A549 (cell line): ENCODE results near the gene MAGEA9B. TPM values are rescaled to one million over a fixed set of nuclear protein-coding genes. Genes with fewer than 3 reads are reported as not detected.

Source experiments
- ATAC-seq, 2 experiments: fragments of 200-7000 bp in 1 of 2; fragments of >200 bp in 1 of 2; cut with Nextera tagmentation in 1 of 2; cut with Tn5 transposase in 1 of 2; 3 replicates each; pipeline versions ENCODE4 v1.8.0 to v1.9.1; 2018 to 2020; ENCODE audit warnings: mild to moderate bottlenecking in 1 of 2, moderate library complexity in 1 of 2
- CTCF ChIA-PET: fragments of 300-600 bp; sonication (Branson Sonifier 250); formaldehyde crosslinking; extraction: SDS; loops from one replicate; lab custom pipeline; 2021; ENCODE audit warnings: antibody characterized with exemption, inconsistent platforms; lab: Yijun Ruan, JAX
- POLR2A ChIA-PET: fragments of 350-600 bp; formaldehyde crosslinking; extraction: SDS; loops from one replicate; lab custom pipeline; 2021; ENCODE audit warnings: antibody characterized with exemption, inconsistent platforms; lab: Yijun Ruan, JAX
- DNase-seq, 2 experiments: peaks; one replicate each; pipeline versions ENCODE4 v3.0.0 to v3.0.0-alpha.2; 2011 to 2016; ENCODE audit warnings: low read depth in 1 of 2, low spot score in 1 of 2
- FAIRE-seq: peaks from 2 replicates; lab custom pipeline; 2011; peaks lifted over from hg19 to GRCh38; lab: Jason Lieb, UNC
- H3K27ac ChIP-seq, 2 experiments: fragments of >200 bp; sonication (Bioruptor Twin); formaldehyde crosslinking; 3 replicates each; pipeline ENCODE4 v1.5.1; 2016 to 2017
- H3K4me1 ChIP-seq: fragments of >200 bp; sonication (Bioruptor Twin); formaldehyde crosslinking; 3 replicates; pipeline ENCODE4 v1.6.1; 2016
- H3K4me2 ChIP-seq: fragments of >200 bp; sonication (Bioruptor Twin); formaldehyde crosslinking; 3 replicates; pipeline ENCODE4 v1.6.1; 2016
- H3K4me3 ChIP-seq: fragments of >200 bp; sonication (Bioruptor Twin); formaldehyde crosslinking; 3 replicates; pipeline ENCODE4 v1.5.1; 2016
- H3K9me3 ChIP-seq: fragments of >200 bp; sonication (Bioruptor Twin); formaldehyde crosslinking; 3 replicates; pipeline ENCODE4 v1.6.1; 2016
- BHLHE40 ChIP-seq: IDR thresholded peaks from 2 replicates; pipeline ENCODE4 v1.6.1; 2012; ENCODE audit warnings: low read depth, low read length, inconsistent platforms
- CBX8 ChIP-seq: fragments of 200-600 bp; sonication (generic); IDR thresholded peaks from 2 replicates; pipeline ENCODE4 v1.6.1; 2016
- CHD4 ChIP-seq: fragments of 200-600 bp; sonication (generic); IDR thresholded peaks from 2 replicates; pipeline ENCODE4 v1.6.1; 2016; ENCODE audit warnings: antibody characterized with exemption, mild to moderate bottlenecking, borderline replicate concordance
- E2F6 ChIP-seq: IDR thresholded peaks from 2 replicates; pipeline ENCODE4 v1.6.1; 2012; ENCODE audit warnings: low read depth, borderline replicate concordance
- EHF ChIP-seq: fragments of 250-450 bp; sonication (Bioruptor Pico); IDR thresholded peaks from 2 replicates; pipeline ENCODE4 v1.5.0; 2020; ENCODE audit warnings: mild to moderate bottlenecking
- EHMT2 ChIP-seq: fragments of 200-600 bp; sonication (generic); IDR thresholded peaks from 2 replicates; pipeline ENCODE4 v1.6.1; 2016; ENCODE audit warnings: antibody characterized with exemption, low read depth, mild to moderate bottlenecking, moderate library complexity
- ELK1 ChIP-seq: fragments of 150-350 bp; IDR thresholded peaks from 2 replicates; pipeline ENCODE4 v1.6.1; 2014; ENCODE audit warnings: low read depth, mild to moderate bottlenecking, low read length
- EP300 ChIP-seq, 2 experiments: fragments of >200 bp; sonication (Bioruptor Twin); formaldehyde crosslinking; IDR thresholded peaks; 2 replicates in 1 of 2; 3 replicates in 1 of 2; pipeline ENCODE4 v1.6.1; 2016 to 2017
- ESRRA ChIP-seq: fragments of 150-350 bp; IDR thresholded peaks from 2 replicates; pipeline ENCODE4 v1.6.1; 2014; ENCODE audit warnings: mild to moderate bottlenecking, low read length, borderline replicate concordance
- FOSB ChIP-seq: fragments of 250-450 bp; sonication (Bioruptor Pico); IDR thresholded peaks from 2 replicates; pipeline ENCODE4 v1.5.0; 2020; ENCODE audit warnings: mild to moderate bottlenecking, moderate library complexity
- FOSL2 ChIP-seq, 2 experiments: fragments of 450-650 bp in 1 of 2; fragments of >200 bp in 1 of 2; sonication (Bioruptor Twin) in 1 of 2; formaldehyde crosslinking; IDR thresholded peaks; 2 replicates each; pipeline versions ENCODE4 v1.5.0 to v1.6.1; 2016 to 2020; ENCODE audit warnings: mild to moderate bottlenecking in 1 of 2, moderate library complexity in 1 of 2
- FOXS1 ChIP-seq: fragments of 250-450 bp; sonication (Bioruptor Pico); IDR thresholded peaks from 2 replicates; pipeline ENCODE4 v1.5.0; 2020; ENCODE audit warnings: mild to moderate bottlenecking, moderate library complexity
- GATA3 ChIP-seq: IDR thresholded peaks from 2 replicates; pipeline ENCODE4 v1.6.1; 2012; ENCODE audit warnings: borderline replicate concordance
- HEYL ChIP-seq: fragments of 250-450 bp; sonication (Bioruptor Pico); IDR thresholded peaks from 2 replicates; pipeline ENCODE4 v1.8.0; 2021; ENCODE audit warnings: mild to moderate bottlenecking, moderate library complexity
- HOXB5 ChIP-seq: fragments of 250-450 bp; sonication (Bioruptor Pico); IDR thresholded peaks from 2 replicates; pipeline ENCODE4 v1.5.0; 2020; ENCODE audit warnings: mild to moderate bottlenecking, moderate library complexity
- JUN ChIP-seq, 2 experiments: fragments of >200 bp; sonication (Bioruptor Twin); formaldehyde crosslinking; IDR thresholded peaks; 2 replicates in 1 of 2; 3 replicates in 1 of 2; pipeline ENCODE4 v1.6.1; 2016 to 2017
- KDM1A ChIP-seq: fragments of 200-600 bp; sonication (generic); IDR thresholded peaks from 2 replicates; pipeline ENCODE4 v1.6.1; 2016; ENCODE audit warnings: low read depth, mild to moderate bottlenecking
- MAFK ChIP-seq: fragments of 450-650 bp; IDR thresholded peaks from 2 replicates; pipeline ENCODE4 v1.6.1; 2014; ENCODE audit not compliant: partially characterized antibody
- MAZ ChIP-seq: fragments of 150-350 bp; IDR thresholded peaks from 2 replicates; pipeline ENCODE4 v1.6.1; 2014; ENCODE audit warnings: antibody characterized with exemption, low read depth, low read length, borderline replicate concordance
- POLR2AphosphoS2 ChIP-seq: conservative IDR thresholded peaks from 2 replicates; pipeline ENCODE4 v1.6.1; 2012; ENCODE audit warnings: low read length, improper control_type of control experiment, inconsistent platforms
- RAD21 ChIP-seq, 2 experiments: fragments of >200 bp in 1 of 2; sonication (Bioruptor Twin) in 1 of 2; formaldehyde crosslinking in 1 of 2; IDR thresholded peaks in 1 of 2; conservative IDR thresholded peaks in 1 of 2; 2 replicates in 1 of 2; 3 replicates in 1 of 2; pipeline ENCODE4 v1.6.1; 2012 to 2018; ENCODE audit warnings: inconsistent platforms in 1 of 2
- RCOR1 ChIP-seq: fragments of 150-350 bp; IDR thresholded peaks from 2 replicates; pipeline ENCODE4 v1.6.1; 2014; ENCODE audit warnings: antibody characterized with exemption, low read length, low read depth
- REST ChIP-seq: fragments of 200-600 bp; sonication (generic); IDR thresholded peaks from 2 replicates; pipeline ENCODE4 v1.6.1; 2016; ENCODE audit warnings: antibody characterized with exemption, mild to moderate bottlenecking, moderate library complexity
- RNF2 ChIP-seq: fragments of 200-600 bp; sonication (generic); IDR thresholded peaks from 2 replicates; pipeline ENCODE4 v1.6.1; 2016; ENCODE audit warnings: low read depth, mild to moderate bottlenecking, antibody characterized with exemption, moderate library complexity, borderline replicate concordance
- SMC3 ChIP-seq: fragments of >200 bp; sonication (Bioruptor Twin); formaldehyde crosslinking; IDR thresholded peaks from 3 replicates; pipeline ENCODE4 v1.6.1; 2018; ENCODE audit warnings: inconsistent platforms
- SREBF2 ChIP-seq: fragments of 450-650 bp; IDR thresholded peaks from 2 replicates; pipeline ENCODE4 v1.6.1; 2014; ENCODE audit warnings: mild to moderate bottlenecking, moderate library complexity
- TFCP2L1 ChIP-seq: fragments of 250-450 bp; sonication (Bioruptor Pico); IDR thresholded peaks from 2 replicates; pipeline ENCODE4 v1.5.0; 2021; ENCODE audit warnings: mild to moderate bottlenecking
- USF2 ChIP-seq: fragments of 450-650 bp; IDR thresholded peaks from 2 replicates; pipeline ENCODE4 v1.6.1; 2014; ENCODE audit warnings: antibody characterized with exemption
- ZC3H11A ChIP-seq: fragments of 450-650 bp; IDR thresholded peaks from 2 replicates; pipeline ENCODE4 v1.6.1; 2014; ENCODE audit warnings: antibody characterized with exemption, mild to moderate bottlenecking
- ZFP36 ChIP-seq: fragments of 450-650 bp; IDR thresholded peaks from 2 replicates; pipeline ENCODE4 v1.6.1; 2014; ENCODE audit warnings: borderline replicate concordance; ENCODE audit not compliant: partially characterized antibody
- ZNF302 ChIP-seq: fragments of 250-450 bp; sonication (Bioruptor Pico); IDR thresholded peaks from 2 replicates; pipeline ENCODE4 v1.9.0; 2021; ENCODE audit warnings: inconsistent platforms, mild to moderate bottlenecking, moderate library complexity
- WGBS: methylation state at CpG from one replicate; pipeline ENCODE4 v1.1.6; 2017; ENCODE audit errors: missing lambda C conversion rate; 5-methylcytosine and 5-hydroxymethylcytosine counted together
- polyA plus RNA-seq, 4 experiments: library from polyadenylated mRNA; depleted of rRNA in 3 of 4; stranded (reverse); fragments of >200 nt; fragmentation: RNase III in 1 of 4; extraction: RNeasy Plus Mini Kit Qiagen cat#74134 plus additional on column Dnase treatment in 1 of 4; gene quantifications; 2 replicates in 3 of 4; 3 replicates in 1 of 4; pipeline ENCODE4 v1.2.3, GENCODE V29; 2011 to 2017

The MAGEA9B gene
- polyA plus RNA-seq, 2 of the 4 experiments (the other 2 are of a cell fraction): 0.08 TPM; not detected in 1

- ATAC-seq (no peak), FAIRE-seq (no peak), DNase-seq (no peak)
- 76% methylated on average over 7 of the region's 7 CpGs for WGBS
- POLR2A ChIA-PET: no interaction called here
- Histone ChIP-seq H3K27ac (no peak overlapping the region), H3K4me3 (no peak overlapping the region), H3K4me2 (no peak overlapping the region), H3K9me3 (no peaks in the 10 kb centered on the region), H3K4me1 (no peaks in the 10 kb centered on the region)
- CTCF ChIA-PET: no interaction called here
- TF ChIP-seq CBX8 (no peak), E2F6 (no peak), RNF2 (no peak), SREBF2 (no peak), ZNF302 (CRISPR knock-in tag) (no peak), ELK1 (no peak), RAD21 (conservative IDR thresholded peaks at IDR 0.05 in 1 of 2, IDR thresholded peaks at IDR 0.05 in 1 of 2) (no peak), USF2 (no peak), FOXS1 (no peak), FOSB (no peak), EHMT2 (no peak), RCOR1 (no peak), EHF (CRISPR knock-in tag) (no peak), HEYL (no peak), BHLHE40 (no peak), SMC3 (no peak), ZFP36 (no peak), EP300 (IDR thresholded peaks at IDR 0.05) (no peak), HOXB5 (CRISPR knock-in tag) (no peak), FOSL2 (IDR thresholded peaks at IDR 0.05) (no peak), FOSL2 (CRISPR knock-in tag; IDR thresholded peaks at IDR 0.05) (no peak)
Observed at GRCh38 chrX:149571770-149572169, 15.5 kb downstream of the MAGEA9B start.

GRCh38 chrX:149570668-149571067 is 16.6 kb downstream of the MAGEA9B start:
- ATAC-seq (no peak), DNase-seq (peak in 1 of 2 experiments; percentile 7), FAIRE-seq (no peak)
- Histone ChIP-seq H3K4me2 (no peak overlapping the region), H3K27ac (no peak overlapping the region)
- WGBS: 31% methylated on average over 6 of the region's 6 CpGs
- CTCF ChIA-PET: no interaction called here
- TF ChIP-seq POLR2AphosphoS2 (no peak), EHF (CRISPR knock-in tag) (no peak), CHD4 (no peak), USF2 (no peak), MAZ (no peak), REST (no peak), JUN (IDR thresholded peaks at IDR 0.05) (no peak), FOSL2 (IDR thresholded peaks at IDR 0.05) (no peak), FOSL2 (CRISPR knock-in tag; IDR thresholded peaks at IDR 0.05) (no peak), ZC3H11A (no peak), KDM1A (no peak), ESRRA (no peak), HEYL (no peak), MAFK (no peak), GATA3 (no peak), CBX8 (no peak), ELK1 (no peak), TFCP2L1 (CRISPR knock-in tag) (no peak), FOSB (no peak)
- TF ChIP-seq, all 56 proteins: peak for 0
- Histone ChIP-seq H3K4me1 (no peaks in the 10 kb centered on the region), H3K4me3 (no peak overlapping the region), H3K9me3 (no peaks in the 10 kb centered on the region)
- POLR2A ChIA-PET: no interaction called here
